NCI-H2081 (cell line): ENCODE data around the gene MALL.
A peak's percentile ranks its signal among the peaks of the same experiment; 100 is the strongest.
"Not testable (repeated sequence)": the region's sequence is repeated elsewhere in the genome, so short reads cannot be mapped to it uniquely, and the experiment has no call there.

ENCODE experiments used
- DNase-seq, 2 experiments: peaks; one replicate each; lab custom pipeline; 2025; lab: John Stamatoyannopoulos, UW

Gene MALL

DNA sequence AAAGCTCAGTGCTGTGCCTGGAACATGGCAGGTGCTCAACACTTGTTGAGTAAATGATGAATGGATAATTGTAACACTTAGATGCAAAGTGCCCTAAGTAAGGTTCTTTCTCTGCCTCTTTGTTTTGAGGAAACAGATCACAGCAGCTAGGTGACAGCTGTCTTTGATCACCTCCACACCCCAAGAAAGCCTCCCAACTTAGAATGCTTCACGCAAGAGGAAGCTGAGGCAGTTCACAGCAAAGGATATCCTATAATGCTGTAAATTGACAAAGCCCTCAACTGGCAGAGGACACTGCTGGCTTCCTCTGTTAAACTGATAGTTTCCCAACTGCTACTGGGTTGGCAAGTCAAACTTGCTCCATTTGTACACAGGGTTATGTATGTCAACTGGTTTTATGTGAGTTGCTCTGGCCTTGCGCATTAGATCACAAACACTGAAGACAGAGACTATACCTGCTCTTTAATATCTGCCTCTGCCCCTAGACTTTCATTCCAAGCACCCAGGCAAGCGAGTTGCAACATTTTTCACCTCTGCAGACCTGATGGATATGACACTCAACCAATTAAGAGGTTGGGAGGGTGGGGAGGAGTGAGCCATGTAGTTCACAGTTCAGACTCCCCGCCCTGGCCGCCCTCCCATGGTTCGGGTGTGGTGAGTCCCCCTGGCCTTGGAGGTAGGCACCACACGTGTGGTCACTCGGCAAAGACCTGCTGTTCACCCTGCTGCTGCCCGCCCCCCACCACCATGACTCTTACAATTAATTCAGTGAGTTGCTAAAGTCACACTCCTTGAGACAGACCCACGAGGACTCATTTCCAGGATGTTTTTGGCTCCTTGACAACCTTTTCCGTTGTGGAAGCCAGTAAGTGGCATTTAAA is 4.8 kb upstream of the MALL start:
- no peak for DNase-seq

DNA sequence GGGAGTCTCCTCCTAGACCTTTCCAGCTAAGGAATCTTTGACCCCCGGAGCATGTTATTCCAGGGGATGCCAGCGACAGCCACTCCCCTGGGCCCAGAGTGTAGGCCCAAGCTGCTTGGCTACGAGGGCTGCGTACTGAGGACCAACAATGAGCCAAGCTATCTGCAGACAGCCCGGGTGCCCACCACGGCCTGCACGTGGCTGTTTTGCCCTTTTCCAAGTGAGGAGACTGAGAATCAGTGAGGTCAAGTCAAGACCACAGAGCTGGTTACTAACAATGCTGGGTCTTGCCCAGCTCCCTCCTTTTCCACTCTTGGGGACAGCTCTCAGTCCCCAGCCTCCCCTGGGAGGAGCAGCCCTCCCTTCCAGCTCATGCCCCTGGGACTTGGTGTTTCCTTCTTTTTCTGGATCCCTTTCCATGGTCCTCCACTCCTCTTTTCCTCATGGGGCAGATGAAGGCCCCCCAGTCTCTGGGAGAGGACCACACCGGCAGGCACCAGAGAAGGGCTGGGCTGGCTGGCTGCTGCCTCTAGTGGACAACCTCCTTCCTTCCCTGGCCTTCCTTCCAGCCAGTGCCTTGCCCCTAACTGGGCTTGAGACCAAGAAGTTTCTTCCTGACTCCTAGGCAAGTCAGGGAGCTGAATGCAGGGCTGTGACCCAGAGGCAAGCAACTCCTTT is 550 bp upstream of the MALL start:
- no peak for DNase-seq

- DNase-seq, result no peak
Measured at GRCh38 chr2:110114831-110115255, 779 bp downstream of the MALL start.

GRCh38 chr2:110113961-110114591 is 1.5 kb downstream of the MALL start:
- no peak for DNase-seq

DNA sequence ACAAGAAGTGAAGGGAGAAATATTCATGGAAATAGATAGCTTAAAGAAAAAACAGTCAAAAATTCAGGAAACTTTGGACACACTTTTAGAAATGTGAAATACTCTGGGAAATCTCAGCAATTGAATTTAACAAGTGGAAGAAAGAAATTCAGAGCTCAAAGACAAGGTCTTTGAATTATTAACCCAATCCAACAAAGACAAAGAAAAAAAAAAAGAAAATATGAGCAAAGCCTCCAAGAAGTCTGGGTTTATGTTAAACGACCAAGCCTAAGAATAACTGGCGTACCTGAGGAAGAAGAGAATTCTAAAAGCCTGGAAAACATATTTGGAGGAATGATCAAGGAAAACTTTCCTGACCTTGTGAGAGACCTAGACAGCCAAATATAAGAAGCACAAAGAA is 7.3 kb downstream of the MALL start:
- not testable (repeated sequence) for DNase-seq

GRCh38 chr2:110107092-110108079 is 8.2 kb downstream of the MALL start:
- DNase-seq, result no peak

DNA sequence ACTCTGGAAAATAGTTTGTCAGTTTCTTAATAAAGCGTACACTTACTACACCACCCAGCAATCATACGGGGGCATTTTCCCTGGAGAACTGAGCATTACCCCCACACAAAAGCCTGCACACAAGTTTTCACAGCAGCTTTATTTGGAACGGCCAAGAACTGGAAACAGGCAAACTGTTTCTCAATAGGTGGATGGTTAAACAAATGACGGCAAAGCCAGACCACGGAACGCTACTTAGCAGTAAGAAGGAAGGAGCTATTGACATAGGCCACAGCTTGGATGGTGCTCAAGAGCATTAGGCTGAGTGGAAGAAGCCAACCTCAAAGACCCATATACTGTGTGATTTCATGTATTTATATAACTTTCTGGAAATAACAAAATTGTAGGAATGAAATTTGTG is 9.0 kb downstream of the MALL start:
- DNase-seq, result no peak

GRCh38 chr2:110105608-110106467 is 9.8 kb downstream of the MALL start:
- no peak for DNase-seq

DNA sequence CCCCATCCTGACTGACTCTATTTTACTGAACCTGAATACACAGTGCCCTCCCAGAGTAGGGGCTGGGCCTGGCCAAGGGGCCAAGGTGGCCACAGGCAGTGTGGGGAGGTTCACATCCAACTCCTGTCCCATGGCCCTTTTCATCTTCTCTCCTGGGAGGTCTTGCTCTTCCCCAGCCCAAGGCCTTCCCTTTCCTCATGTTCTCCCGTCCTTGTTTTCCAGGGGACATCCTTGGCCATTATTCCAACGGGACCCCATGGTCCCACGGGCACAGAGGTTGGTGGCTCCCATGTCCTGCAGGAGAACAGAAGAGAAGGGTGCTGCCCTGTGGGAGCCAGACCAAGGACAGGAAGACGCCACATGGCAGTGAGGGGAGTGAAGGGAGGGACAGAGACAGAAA is 10.4 kb downstream of the MALL start:
- no peak for DNase-seq

DNA sequence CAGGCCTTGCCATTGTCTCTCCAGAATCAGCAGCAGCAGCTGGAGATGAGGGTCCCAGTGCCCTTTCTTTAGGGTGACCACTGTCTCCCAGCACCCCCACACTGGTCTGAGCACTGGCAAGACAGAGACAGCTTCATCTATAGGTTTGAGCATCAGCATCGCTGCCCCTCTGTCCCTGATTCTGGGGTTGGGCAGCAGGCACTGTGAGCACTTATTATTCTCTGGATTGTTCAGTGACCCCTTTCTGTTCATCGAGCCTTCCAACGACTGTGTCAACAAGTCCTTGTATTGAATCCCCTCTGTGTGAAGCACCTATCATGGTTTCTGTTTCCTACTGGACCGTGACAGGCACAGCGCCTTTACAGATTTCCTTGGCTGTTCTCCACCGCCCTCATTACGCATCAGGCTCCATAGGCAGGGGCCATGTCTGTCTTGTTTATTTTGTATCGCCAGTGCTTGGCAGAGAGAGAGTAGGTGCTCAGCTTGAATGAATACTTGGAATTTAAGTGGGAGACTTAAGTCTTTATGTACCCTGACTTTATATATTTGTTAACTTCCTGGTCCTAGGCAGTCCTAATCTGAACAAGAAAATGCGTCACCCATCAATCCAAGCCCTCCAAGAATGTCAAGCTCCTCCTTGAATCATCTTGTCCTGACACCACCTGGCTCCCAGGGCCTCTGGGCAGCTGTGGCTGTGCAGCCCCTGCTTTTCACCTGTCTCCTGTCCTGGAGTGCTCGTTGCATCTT is 11.4 kb downstream of the MALL start:
- peak; percentile 38 to 76 for DNase-seq

GRCh38 chr2:110103061-110103961 is 12.3 kb downstream of the MALL start:
- DNase-seq, result no peak

DNA sequence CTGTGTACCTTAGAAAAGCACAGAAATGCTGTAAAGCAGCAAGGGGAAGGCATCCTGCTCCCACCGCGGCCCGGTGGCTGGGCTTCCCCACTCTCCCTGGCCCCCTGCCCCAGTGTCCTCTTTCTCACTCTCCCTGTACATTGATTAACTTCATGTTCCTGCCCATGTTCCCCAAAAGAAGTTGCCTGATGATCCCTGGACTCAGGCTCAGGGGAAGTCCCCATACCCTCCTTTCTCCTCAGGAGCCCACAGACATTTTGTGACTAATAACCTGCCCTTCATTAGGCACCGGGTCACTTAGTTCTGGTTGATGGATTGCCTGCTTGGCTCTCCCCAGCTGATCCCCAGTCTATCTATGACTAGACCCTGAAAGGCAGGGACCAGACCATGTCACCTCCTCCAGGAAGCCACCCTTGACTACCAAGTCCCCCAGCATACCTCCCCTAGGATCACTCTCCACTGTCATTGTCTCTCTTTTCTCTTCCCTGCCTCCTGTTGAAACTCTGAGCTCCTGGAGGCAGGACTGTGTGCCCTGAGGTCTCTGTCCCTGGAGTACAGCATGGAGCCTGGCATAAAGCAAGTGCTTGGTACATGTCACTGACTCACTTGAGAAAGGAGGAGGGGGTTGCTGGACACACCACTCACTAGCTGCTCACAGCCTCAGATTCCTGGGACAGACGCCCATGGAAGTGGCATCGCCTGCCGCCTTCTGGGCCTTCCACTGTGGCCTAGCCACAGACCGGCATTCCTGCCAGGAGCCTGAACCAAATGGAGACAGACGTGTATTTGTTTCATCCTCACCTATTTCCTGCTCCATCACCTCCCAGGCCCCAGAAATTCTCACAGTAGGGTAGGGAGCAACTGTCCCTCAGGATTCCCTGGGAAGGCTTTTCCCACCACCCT is 13.5 kb downstream of the MALL start:
- DNase-seq, result no peak

- peak; percentile 91 to 98 for DNase-seq
Measured at GRCh38 chr2:110101280-110101844, 14.3 kb downstream of the MALL start.

DNA sequence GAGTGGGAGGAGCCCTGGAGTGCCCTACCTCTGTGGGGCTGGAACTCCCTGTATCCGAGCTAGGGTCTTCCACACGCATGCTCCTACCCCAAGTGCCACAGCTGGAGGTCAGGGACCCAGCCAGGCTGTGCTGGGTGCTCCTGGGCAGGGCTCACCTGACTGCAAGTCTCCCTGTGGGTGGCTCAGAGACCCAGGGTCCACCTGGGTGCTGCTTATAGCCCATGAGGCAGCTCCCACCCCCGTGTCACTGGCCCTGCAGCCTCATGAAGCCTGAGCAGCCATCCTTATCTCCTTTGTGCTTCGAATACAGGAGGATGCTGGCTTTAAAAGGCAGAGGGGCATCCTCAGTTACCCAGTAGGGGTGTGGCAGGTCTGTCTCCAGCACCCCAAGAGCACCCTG is 14.7 kb downstream of the MALL start:
- DNase-seq, result not testable (repeated sequence)

DNA sequence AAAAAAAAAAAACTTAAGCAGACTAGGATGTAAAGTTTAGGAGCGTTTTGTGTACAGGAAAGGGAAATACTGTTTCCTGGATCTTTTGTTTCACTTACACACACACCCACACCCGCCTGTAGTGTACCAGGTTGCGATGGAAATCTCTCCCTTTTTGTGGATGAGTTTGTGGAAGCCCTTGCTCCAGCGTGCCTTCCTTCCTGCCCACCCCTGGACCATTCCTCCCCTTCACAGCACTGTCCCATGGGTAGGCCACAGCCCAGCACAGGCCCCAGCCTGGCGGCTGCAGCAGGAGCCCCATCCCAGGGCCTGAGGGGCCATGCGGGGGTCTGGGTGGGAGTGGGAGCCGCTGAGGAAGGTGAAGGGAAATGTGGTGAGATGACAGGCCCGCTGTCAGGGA is 15.1 kb downstream of the MALL start:
- DNase-seq, result no peak

DNA sequence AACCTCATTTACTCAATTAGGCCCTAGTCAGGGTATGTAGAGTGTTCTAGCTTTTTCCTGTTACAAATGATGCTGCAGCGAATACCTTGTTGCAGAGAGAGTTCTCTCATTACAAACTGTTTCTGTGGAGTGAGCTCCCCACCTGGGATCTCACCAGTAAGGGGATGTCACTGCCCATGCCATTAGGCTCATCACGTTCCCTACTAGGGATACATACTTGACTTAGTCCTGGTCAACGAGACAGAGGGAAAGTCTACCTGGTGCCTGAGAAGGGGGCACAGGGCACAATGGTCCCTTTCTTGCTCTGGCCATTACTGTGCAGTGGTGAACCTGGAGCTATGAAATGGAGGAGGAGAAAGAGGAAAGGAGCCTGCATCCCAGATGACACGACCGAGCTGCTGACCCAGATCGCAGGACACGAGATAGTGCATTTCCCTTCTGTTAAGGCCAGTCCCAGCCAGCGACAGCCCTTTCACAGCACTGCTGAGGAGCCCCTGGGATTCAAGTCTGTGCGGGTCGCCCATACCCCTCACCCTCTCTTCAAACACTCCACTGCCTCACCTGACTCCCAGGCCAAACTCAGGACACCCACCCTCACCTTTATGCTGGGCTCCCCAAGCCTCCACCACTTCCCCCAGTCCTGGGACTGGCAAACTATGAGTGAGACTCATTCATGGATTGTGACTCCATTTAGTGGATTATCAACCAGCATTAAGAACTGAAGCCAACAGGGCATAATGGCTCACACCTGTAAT is 16.0 kb downstream of the MALL start:
- no peak for DNase-seq

DNA sequence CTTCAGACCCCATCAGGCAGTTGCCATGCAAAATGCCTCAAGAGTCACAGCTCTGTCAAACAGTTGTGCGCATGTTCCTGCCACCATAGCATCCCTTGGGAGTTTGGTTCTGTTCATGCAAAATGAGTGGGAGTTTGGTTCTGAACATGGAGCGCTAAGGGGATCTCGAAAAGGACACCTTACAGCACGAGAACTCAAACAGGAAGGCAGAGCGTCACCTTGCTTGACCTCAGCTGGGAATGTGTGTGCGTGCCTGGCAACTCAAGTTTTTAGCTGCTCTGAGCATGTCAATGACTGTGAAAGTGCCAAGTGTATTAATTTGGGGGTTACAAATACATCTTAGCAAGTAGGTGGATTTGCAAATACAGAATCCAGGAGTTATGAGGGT is 16.6 kb downstream of the MALL start:
- DNase-seq, result no peak
